ENCODE measurements around the gene MBP. TPM values are rescaled to one million over a fixed set of nuclear protein-coding genes. Genes with fewer than 3 reads are reported as not detected.

Gene MBP
- total and polyA plus RNA-seq, 2 of the 4 experiments (the other 2 are of a cell fraction), result 0.72 to 0.90 TPM

- no peaks in the 10 kb centered on the region for H3K36me3 ChIP-seq (ENCODE audit: control insufficient read depth, insufficient read depth, low read length)
- H3K4ac ChIP-seq (ENCODE audit: low read depth, low read length), result peak overlapping the region; percentile 76
Observed at GRCh38 chr18:77108821-77109647, 23.5 kb downstream of the MBP start.

More at GRCh38 chr18:77108821-77109647, 23.5 kb downstream of the MBP start:
- Histone ChIP-seq H3K27me3 (ENCODE audit: control insufficient read depth, insufficient read depth, low read length) (no peaks in the 10 kb centered on the region), H2BK5ac (ENCODE audit: low read depth, low read length, poor library complexity, severe bottlenecking) (peak overlapping the region; percentile 83), H2AFZ (replicated peaks; ENCODE audit: low read length, poor library complexity) (no peak overlapping the region), H3K4me1 (ENCODE audit: control insufficient read depth, insufficient read depth, low read length) (peaks cover 28% of the 10 kb centered on the region), H3K14ac (replicated peaks; ENCODE audit: low read depth, low read length) (peak overlapping the region; percentile 70), H2BK20ac (ENCODE audit: low read depth, low read length) (peak overlapping the region; percentile 85), H3K23ac (ENCODE audit: low read depth, low read length) (peak overlapping the region; percentile 69), H3K79me1 (ENCODE audit: low read depth in 1 of 2, low read length in 2 of 2) (peaks cover 0 to 31% of the 10 kb centered on the region in 2 experiments; a peak in 2 of 4 replicates), H4K8ac (ENCODE audit: low read depth in 2 of 2, low read length in 2 of 2) (peak overlapping the region; percentile 22 to 65; a peak in 3 of 4 replicates), H4K5ac (ENCODE audit: low read depth, low read length) (peak overlapping the region; percentile 66), H2AK9ac (replicated peaks; ENCODE audit: low read depth, low read length, poor library complexity) (peak overlapping the region; percentile 31), H3K4me3 (ENCODE audit: insufficient read depth, low read depth, low read length) (0 out of 2 replicates have a peak overlapping the region, but pooled peaks have one; percentile 5), H2AK5ac (ENCODE audit: low read depth, low read length) (peak overlapping the region; percentile 85), H4K91ac (ENCODE audit: insufficient read depth, low read depth, low read length) (peak overlapping the region; percentile 41), H3K9me3 (ENCODE audit: control insufficient read depth, insufficient read depth, low read length) (no peaks in the 10 kb centered on the region), H2BK120ac (ENCODE audit: low read depth, low read length) (peak overlapping the region; percentile 78), H3K18ac (ENCODE audit: low read depth, low read length) (peak overlapping the region; percentile 31), H2BK15ac (ENCODE audit: low read depth, low read length) (peak overlapping the region; percentile 57), H3K27ac (ENCODE audit: insufficient read depth, low read length) (peak overlapping the region; percentile 40; the same call in 1 of the 2 replicates), H3K56ac (ENCODE audit: extremely low read depth, insufficient read depth, low read length) (peak overlapping the region; percentile 51; the same call in 1 of the 2 replicates), H3K9me1 (ENCODE audit: insufficient read depth, low read length) (peaks cover 19% of the 10 kb centered on the region), H3K4me2 (ENCODE audit: low read depth, low read length) (peak overlapping the region; percentile 57; the same call in 1 of the 2 replicates), H4K20me1 (ENCODE audit: insufficient read depth, low read length) (no peaks in the 10 kb centered on the region), H3K9ac (ENCODE audit: low read depth, low read length) (no peak overlapping the region)
- intact Hi-C loops (cut with micrococcal nuclease), result loop anchor here (2.0 to 10.0 kb wide), 2 partner anchors 108 to 274 kb away; no protein-coding TSS in a partner anchor
- no CpG with 5 or more reads among the region's 7 CpGs for WGBS, 2 experiments (ENCODE audit: extremely low coverage in 2 of 2, insufficient read length in 1 of 2)
- dilution Hi-C loops (cut with HindIII; ENCODE audit: low sequenced_read_pairs, unreplicated experiment), result no loop called here
- CTCF ChIA-PET, result interaction anchor here (0.6 kb wide), 1 partner anchor 15 kb away, joined by 4 read pairs; no protein-coding TSS in a partner anchor
- no peak for TF ChIP-seq CHD1 (IDR thresholded peaks at IDR 0.05; ENCODE audit: low read depth, low read length)
- no peak for TF ChIP-seq BHLHE40 (IDR thresholded peaks at IDR 0.05; ENCODE audit: low read depth, low read length)
- TF ChIP-seq SMC3 (IDR thresholded peaks at IDR 0.05; ENCODE audit: low read depth, low read length), result no peak
- no peak for TF ChIP-seq MAFK (IDR thresholded peaks at IDR 0.05; ENCODE audit: low read depth, low read length)
- no peak for TF ChIP-seq RFX5 (IDR thresholded peaks at IDR 0.05; ENCODE audit: low read depth, low read length)
- TF ChIP-seq CEBPB (IDR thresholded peaks at IDR 0.05; ENCODE audit: low read depth, low read length), result peak; percentile 53
- no peak for TF ChIP-seq NFE2L2 (IDR thresholded peaks at IDR 0.05; ENCODE audit: low read depth, low read length)
- TF ChIP-seq RAD21 (IDR thresholded peaks at IDR 0.05; ENCODE audit: low read length), result no peak
- ATAC-seq (ENCODE audit: low read depth), result no peak
- POLR2A ChIA-PET (ENCODE audit: unreplicated experiment), result no interaction called here
- BruUV-seq (replicated peaks), result no TSS peak
- no peak for DNase-seq
- in situ Hi-C loops (cut with MboI; ENCODE audit: low sequenced_read_pairs), result loop anchor here (25.0 kb wide), 1 partner anchor 647 kb away; no protein-coding TSS in a partner anchor

Measured in IMR-90 (cell line).